Endothelial cell (in vitro differentiated cells): Measurements from ENCODE around the gene CDH23. TPM values are rescaled to one million over a fixed set of nuclear protein-coding genes. Genes with fewer than 3 reads are reported as not detected.

Experiments used
- DNase-seq: peaks from one replicate; pipeline ENCODE4 v3.0.0; 2021; ENCODE audit warnings: low spot score
- H3K27ac Mint-ChIP-seq: one replicate; pipeline ENCODE4 v1.8.0; 2021; ENCODE audit warnings: mixed read lengths, inconsistent platforms; ENCODE audit not compliant: unreplicated experiment
- H3K27me3 Mint-ChIP-seq: one replicate; pipeline ENCODE4 v1.8.0; 2021; ENCODE audit warnings: mild to moderate bottlenecking, moderate library complexity, mixed read lengths, inconsistent platforms; ENCODE audit not compliant: unreplicated experiment
- H3K36me3 Mint-ChIP-seq: one replicate; pipeline ENCODE4 v1.8.0; 2021; ENCODE audit warnings: mild to moderate bottlenecking, low read depth, mixed read lengths, inconsistent platforms; ENCODE audit not compliant: unreplicated experiment
- H3K4me1 Mint-ChIP-seq: one replicate; pipeline ENCODE4 v1.8.0; 2021; ENCODE audit warnings: mild to moderate bottlenecking, mixed read lengths, inconsistent platforms; ENCODE audit not compliant: unreplicated experiment
- H3K4me3 Mint-ChIP-seq: one replicate; pipeline ENCODE4 v1.8.0; 2021; ENCODE audit warnings: mild to moderate bottlenecking, mixed read lengths, inconsistent platforms; ENCODE audit not compliant: unreplicated experiment
- H3K9me3 Mint-ChIP-seq: one replicate; pipeline ENCODE4 v1.8.0; 2021; ENCODE audit warnings: mixed read lengths, inconsistent platforms; ENCODE audit not compliant: unreplicated experiment
- CTCF ChIP-seq: fragments of 200-600 bp; sonication (generic); IDR thresholded peaks from one replicate; pipeline ENCODE4 v1.5.0; 2021; ENCODE audit warnings: antibody characterized with exemption; ENCODE audit not compliant: unreplicated experiment
- total RNA-seq: library from RNA; stranded (reverse); fragmentation: NEBNext Ultra II Directional; extraction: Animal tissue kit (Norgen Biotek cat#: 25700); gene quantifications from one replicate; pipeline ENCODE4 v1.2.1, GENCODE V29; 2021; ENCODE audit not compliant: unreplicated experiment

CDH23 gene
- total RNA-seq, 1 donor from 2014 or later, result 0.54 TPM

- H3K9me3 Mint-ChIP-seq, result no peaks in the 10 kb centered on the region
- no peak overlapping the region for H3K4me3 Mint-ChIP-seq
- H3K27ac Mint-ChIP-seq, result peak overlapping the region; percentile 57
- TF ChIP-seq CTCF, result no peak
- DNase-seq, result no peak
- H3K4me1 Mint-ChIP-seq, result peaks cover 29% of the 10 kb centered on the region
- H3K36me3 Mint-ChIP-seq, result no peaks in the 10 kb centered on the region
- peaks cover 19% of the 10 kb centered on the region for H3K27me3 Mint-ChIP-seq
Measured at GRCh38 chr10:71777213-71777985, 380.7 kb downstream of the CDH23 start.

- Mint-ChIP-seq H3K36me3 (no peaks in the 10 kb centered on the region), H3K4me3 (no peak overlapping the region), H3K4me1 (peaks cover 36% of the 10 kb centered on the region), H3K9me3 (no peaks in the 10 kb centered on the region), H3K27ac (no peak overlapping the region), H3K27me3 (peaks cover 20% of the 10 kb centered on the region)
- no peak for TF ChIP-seq CTCF
- DNase-seq, result no peak
Measured at GRCh38 chr10:71778071-71778825, 381.5 kb downstream of the CDH23 start.

GRCh38 chr10:71779641-71780040 lies 382.9 kb downstream of the CDH23 start:
- no peak overlapping the region for H3K27ac Mint-ChIP-seq
- H3K4me1 Mint-ChIP-seq, result peaks cover 32% of the 10 kb centered on the region
- no peaks in the 10 kb centered on the region for H3K36me3 Mint-ChIP-seq
- TF ChIP-seq CTCF, result no peak
- H3K9me3 Mint-ChIP-seq, result no peaks in the 10 kb centered on the region
- DNase-seq, result no peak
- H3K27me3 Mint-ChIP-seq, result peaks cover 14% of the 10 kb centered on the region
- H3K4me3 Mint-ChIP-seq, result no peak overlapping the region

GRCh38 chr10:71780156-71780555 lies 383.4 kb downstream of the CDH23 start:
- Mint-ChIP-seq H3K36me3 (no peaks in the 10 kb centered on the region), H3K4me3 (no peak overlapping the region), H3K27ac (no peak overlapping the region), H3K9me3 (no peaks in the 10 kb centered on the region), H3K4me1 (peaks cover 32% of the 10 kb centered on the region), H3K27me3 (peaks cover 14% of the 10 kb centered on the region)
- DNase-seq, result no peak
- TF ChIP-seq CTCF, result no peak

GRCh38 chr10:71780719-71781118 lies 384.0 kb downstream of the CDH23 start:
- no peak overlapping the region for H3K27ac Mint-ChIP-seq

More at GRCh38 chr10:71780719-71781118, 384.0 kb downstream of the CDH23 start:
- Mint-ChIP-seq H3K4me1 (peaks cover 27% of the 10 kb centered on the region), H3K36me3 (no peaks in the 10 kb centered on the region), H3K27me3 (peaks cover 14% of the 10 kb centered on the region), H3K9me3 (no peaks in the 10 kb centered on the region), H3K4me3 (no peak overlapping the region)
- DNase-seq, result no peak
- no peak for TF ChIP-seq CTCF
